Femur (tissue), 1 donor: ENCODE results near the gene CBX7.

ENCODE experiments used
- DNase-seq: peaks from one replicate; pipeline ENCODE4 v3.0.0-alpha.2; 2017

Gene CBX7

GRCh38 chr22:39152511-39153219 lies at the start of gene CBX7:
Gene CBX7 (minus strand): TSS chr22:39152680. CDS start chr22:39152444, 236 bp downstream.
- peak; percentile 93 for DNase-seq

DNA sequence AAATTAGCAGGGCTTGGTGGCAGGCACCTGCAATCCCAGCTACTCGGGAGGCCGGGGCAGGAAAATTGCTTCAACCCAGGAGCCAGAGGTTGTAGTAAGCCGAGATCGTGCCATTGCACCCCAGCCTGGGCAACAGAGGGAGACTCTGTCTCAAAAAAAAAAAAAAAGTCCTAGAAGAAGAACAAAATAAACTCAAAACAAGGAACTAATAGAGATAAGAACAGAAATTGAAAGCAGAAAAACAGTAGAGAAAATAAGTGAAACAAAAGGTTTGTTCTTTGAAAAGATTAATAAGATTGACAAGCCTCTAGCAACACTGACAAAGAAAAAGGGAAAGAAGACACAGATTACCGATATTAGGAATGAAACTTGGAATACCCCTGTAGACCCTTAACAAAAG lies 45.1 kb upstream of the CBX7 start:
- DNase-seq, result no peak

DNA sequence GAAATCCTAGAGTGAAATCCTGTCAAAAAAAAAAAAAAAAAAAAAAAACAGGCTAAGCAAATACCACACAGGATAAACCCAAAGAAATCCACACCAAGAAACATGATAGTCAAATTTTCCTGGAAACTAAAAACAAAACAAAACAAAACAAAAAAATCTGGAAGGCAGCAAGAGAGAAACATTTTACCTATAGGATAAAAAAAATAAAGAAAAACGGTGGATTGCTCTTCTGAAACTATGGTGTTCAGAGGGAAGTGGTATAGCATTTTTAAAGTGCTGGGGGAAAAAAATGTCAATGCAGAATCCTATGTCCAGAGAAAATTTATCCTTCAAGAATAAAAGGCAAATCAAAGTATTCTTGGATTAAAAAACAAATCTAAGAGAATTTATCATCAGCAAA lies 41.6 kb upstream of the CBX7 start:
- DNase-seq, result no peak

- DNase-seq, result no peak
Observed at GRCh38 chr22:39188809-39189208, 36.3 kb upstream of the CBX7 start.

GRCh38 chr22:39185601-39186012 lies 33.1 kb upstream of the CBX7 start:
- DNase-seq, result peak; percentile 80

DNA sequence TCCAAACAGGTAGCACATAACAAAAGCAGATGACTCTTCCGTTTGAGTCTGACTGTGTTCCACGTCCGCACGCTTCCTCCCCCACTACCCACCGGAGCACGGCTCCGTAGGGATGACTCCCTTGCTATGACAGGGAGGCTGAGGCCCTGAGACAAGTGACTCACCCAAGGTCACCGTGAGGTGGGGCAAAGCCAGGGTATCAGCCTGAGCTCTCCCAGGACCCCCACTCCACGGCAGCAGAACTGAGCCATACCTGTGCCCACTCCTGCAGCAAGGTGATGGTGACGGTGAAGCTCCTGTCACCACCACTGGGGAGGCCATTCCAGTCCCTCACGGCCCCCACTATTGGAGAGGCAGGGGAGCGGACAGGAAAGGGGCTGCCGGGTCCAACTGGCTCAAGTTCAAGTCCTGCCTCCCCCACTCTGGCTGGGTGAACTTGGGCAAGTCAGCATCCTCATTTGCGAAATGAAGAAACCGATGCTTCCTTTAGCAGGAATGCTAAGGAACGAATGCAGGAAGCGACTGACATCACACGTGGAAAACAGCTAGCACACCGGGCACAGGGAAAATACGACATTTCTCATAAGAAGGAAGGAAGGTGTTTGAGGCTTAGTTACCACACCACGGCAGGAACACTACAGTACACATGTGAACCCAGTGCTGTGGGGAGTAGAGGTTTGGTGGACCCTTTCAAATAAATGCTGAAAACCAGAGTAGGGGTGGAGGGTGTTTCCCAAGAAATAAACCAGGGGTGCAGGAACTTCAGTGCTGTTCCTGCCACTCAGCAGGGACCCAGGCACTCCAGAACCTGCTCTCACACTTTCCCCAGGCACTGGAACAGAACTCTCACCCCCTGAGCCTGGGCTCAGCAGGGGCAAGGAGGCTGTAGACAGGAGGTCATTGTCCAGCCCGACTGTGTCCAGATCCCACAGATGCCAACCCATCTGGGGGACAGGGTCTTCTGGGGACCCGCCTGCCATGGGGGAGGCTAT lies 32.4 kb upstream of the CBX7 start:
- no peak for DNase-seq

DNA sequence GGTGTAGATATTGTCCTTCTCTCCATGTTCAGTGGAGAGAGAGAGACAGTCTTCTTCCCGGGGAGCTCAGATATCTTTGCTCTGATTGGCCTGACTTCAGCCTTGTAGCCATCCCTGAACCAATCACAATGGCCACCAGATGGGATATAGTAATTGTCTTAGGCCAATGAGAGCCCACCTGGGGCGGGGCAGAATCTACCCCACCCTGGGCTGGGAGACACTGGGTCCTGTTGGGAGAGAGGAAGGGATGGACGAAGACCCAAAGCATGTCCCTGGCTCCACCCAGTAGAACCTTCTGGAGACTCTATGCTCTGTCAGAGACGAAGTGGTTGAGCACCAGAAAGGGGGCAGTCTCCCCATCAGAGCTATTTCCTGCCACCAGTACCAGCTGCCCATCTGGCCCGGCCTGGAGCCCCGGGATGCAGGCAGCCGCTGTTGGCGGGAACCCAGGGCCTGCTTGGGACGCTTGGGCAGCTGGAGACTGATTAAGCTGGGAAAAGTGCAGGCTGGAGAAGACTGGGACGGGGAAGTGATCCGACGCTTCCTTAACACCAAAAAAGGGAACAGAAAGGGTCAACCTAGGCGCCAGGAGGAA lies 31.6 kb upstream of the CBX7 start:
- DNase-seq, result peak; percentile 75

- no peak for DNase-seq
Observed at GRCh38 chr22:39182478-39183030, 30.1 kb upstream of the CBX7 start.

DNA sequence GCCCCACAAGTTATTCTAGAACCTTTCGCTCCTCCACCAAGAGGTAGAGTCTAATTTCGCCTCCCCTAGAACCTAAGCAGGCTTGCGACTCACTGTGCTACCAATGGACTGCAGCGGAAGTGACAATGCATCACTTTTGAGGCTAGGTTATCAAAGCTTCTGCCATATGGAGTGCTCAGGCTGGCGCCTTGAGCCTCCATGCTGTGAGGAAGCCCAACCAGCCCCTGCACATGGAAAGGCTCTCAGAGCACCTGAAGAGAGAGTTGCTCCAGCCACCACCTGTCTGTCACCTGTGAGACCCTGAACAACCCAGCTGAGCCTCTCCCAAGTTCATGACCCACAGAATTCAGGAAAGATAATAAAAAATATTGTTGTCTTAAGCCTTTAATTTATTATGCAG lies 29.3 kb upstream of the CBX7 start:
- no peak for DNase-seq

DNA sequence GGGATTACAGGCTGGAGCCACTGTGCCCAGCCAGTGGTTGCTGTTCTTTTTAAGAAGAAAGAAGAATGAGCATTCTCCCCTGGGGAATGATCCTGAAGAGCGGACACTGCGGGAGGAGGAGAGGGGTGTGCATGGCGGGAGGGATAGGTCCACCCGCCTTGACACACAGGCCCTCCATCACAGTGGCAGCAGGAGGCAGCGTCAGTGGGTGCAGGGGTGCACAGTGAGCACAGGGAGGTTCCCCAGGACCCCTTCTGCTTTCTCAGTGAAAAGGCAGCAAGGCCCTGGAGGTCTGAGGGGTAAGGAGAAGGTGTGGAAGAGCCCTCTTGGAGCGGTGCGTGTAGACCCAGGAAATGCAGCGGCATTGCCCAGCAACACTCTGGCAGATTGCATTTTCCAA lies 28.9 kb upstream of the CBX7 start:
- DNase-seq, result no peak

DNA sequence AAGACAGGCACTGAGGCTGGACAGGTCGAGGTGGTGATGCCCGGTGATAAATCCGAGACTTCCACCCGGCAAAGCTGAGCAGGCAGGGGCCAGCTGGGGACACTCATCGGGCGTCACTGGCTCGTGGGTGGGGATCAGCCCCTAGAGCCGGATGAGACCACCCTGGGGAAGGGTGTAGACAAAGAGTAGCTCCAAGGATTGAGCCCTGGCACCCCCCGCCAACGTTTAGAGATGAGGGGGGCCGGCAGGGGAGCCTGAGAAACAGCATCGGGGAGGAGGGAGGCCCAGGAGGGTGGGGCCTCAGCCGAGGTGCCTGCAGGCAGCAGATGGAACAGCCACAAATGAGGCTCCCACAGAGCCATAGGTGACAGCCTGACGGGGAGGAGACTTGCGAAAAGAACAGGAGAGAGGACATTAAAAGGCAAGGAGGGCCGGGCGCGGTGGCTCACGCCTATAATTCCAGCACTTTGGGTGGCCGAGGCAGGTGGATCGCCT lies 27.4 kb upstream of the CBX7 start:
- DNase-seq, result no peak

- no peak for DNase-seq
Observed at GRCh38 chr22:39179401-39179827, 26.9 kb upstream of the CBX7 start.

- DNase-seq, result no peak
Observed at GRCh38 chr22:39178206-39179111, 26.0 kb upstream of the CBX7 start.

DNA sequence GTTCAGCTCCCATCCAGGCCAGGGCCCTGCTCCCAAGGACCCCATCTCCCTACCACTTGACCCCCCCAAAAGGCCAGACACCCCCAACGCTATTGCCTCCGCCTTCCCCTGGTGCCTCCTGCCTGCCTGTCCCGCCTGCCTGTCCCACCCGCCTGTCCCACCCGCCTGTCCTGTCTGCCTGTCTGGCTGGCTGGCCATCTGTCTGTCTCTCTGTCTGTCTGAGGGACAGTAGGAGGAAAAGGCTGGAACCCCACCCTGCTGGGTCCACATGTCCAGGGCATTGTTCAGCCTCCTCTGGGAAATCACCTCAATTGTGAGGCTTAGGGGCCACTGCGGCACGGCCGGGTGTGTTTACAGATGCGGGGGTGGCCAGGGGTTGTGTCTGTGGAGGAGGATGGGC lies 25.3 kb upstream of the CBX7 start:
- DNase-seq, result no peak

GRCh38 chr22:39177456-39177775 lies 24.9 kb upstream of the CBX7 start:
- DNase-seq, result no peak

- DNase-seq, result no peak
Observed at GRCh38 chr22:39176714-39177455, 24.4 kb upstream of the CBX7 start.

GRCh38 chr22:39176143-39176713 lies 23.7 kb upstream of the CBX7 start:
- DNase-seq, result peak; percentile 85

DNA sequence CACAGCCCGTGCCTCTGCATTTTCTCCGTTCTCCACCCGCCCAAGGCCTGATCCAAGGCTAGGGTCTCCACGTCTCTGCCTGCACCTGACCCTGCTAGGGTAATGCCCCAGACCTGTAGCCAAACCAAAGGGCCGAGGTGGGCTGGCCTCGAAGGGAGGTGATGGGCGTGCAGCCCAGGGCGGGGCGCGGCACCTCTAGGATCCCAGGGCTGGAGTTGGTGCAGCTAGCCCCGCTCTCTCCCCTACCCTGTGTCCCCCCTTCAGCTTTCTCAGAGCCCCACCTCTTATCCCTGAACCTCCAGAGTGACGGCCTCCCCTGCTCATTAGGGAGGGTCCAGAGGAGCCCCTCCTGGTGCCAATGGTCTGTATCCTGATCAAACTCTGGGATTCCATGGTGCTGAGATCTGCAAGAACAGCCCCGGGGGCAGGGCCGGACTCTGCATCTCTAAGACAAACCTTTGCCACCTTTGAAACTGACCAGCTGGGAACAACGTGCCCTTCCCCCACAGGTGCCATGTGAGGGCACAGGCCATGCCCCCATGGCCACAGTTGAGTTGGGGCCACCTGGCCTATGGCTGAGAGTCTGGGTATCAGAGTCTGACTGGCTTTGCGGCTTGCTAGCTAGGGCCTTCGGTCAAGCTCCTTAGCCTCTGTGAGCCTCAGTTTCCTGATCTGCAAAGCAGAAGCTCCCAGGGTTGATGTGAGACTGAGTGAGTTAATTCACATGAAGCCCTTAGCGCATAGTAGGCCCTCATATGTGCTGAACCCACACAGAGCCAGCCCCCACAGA lies 23.1 kb upstream of the CBX7 start:
- DNase-seq, result no peak

DNA sequence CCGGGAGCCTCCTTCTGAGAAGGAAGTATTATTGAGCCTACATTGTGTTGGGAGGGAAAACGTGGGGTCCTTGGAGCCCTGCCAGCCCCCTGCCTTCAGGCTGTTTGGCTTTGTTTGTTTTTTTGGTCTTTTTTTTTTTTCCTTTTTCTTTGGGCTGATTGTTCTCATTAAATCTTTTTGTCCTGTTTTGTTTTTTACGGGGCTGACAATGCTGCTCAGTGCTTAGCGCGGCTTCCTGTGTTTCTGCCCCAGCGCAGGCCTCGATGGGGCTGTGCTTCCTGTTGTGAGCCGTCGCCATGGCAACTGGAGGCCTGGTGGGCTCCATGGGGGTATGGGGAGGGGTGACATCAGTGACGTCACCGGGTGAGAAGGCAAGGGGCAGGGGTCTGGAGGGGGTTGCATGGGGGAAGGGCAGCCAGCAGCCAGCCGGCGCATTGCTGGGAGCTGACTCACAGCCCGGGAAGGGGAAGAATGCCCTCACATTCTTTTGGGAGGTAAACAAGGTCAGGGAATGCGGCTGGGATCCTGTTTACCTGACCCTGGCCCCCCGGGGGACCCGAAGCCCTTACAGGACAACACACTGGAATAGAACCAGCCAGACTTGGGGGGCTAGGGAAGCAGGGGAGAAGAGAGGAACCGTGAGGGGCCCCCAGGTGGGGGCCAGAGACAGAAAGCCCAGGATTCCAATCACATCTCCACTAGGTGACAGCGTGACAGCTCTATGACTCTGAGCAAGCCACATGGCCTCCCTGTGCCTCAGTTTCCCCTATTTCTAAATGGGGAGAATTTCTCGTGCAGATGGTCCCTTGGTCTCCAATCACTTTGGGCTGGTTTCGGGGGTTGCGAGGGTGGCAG lies 22.2 kb upstream of the CBX7 start:
- DNase-seq, result peak; percentile 88
